LNCaP clone FGC (cell line): ENCODE results near the gene KLHL29.
A peak's percentile ranks its signal among the peaks of the same experiment; 100 is the strongest.

Source experiments
- DNase-seq: peaks from one replicate; pipeline ENCODE4 v3.0.0-alpha.2; 2011; ENCODE audit warnings: low read depth
- H3K4me3 ChIP-seq: 2 replicates; pipeline ENCODE4 v1.5.1; 2011; ENCODE audit warnings: mild to moderate bottlenecking, low read depth, low read length, control low read depth
- CTCF ChIP-seq: IDR thresholded peaks from 2 replicates; pipeline ENCODE4 v1.5.1; 2012; ENCODE audit warnings: mild to moderate bottlenecking; ENCODE audit not compliant: control insufficient read depth, insufficient read depth; ENCODE audit errors: extremely low read depth

The KLHL29 gene

GRCh38 chr2:23487735-23488492, 102.9 kb downstream of the KLHL29 start:
- no peak for DNase-seq
- TF ChIP-seq CTCF = no peak
- no peak overlapping the region for H3K4me3 ChIP-seq

GRCh38 chr2:23488584-23488983, 103.6 kb downstream of the KLHL29 start:
- TF ChIP-seq CTCF = no peak

GRCh38 chr2:23489471-23490322, 104.7 kb downstream of the KLHL29 start:
- TF ChIP-seq CTCF = no peak
- no peak for DNase-seq
- H3K4me3 ChIP-seq = no peak overlapping the region

More at GRCh38 chr2:23488584-23488983, 103.6 kb downstream of the KLHL29 start:
- H3K4me3 ChIP-seq = no peak overlapping the region
- DNase-seq = no peak

DNA sequence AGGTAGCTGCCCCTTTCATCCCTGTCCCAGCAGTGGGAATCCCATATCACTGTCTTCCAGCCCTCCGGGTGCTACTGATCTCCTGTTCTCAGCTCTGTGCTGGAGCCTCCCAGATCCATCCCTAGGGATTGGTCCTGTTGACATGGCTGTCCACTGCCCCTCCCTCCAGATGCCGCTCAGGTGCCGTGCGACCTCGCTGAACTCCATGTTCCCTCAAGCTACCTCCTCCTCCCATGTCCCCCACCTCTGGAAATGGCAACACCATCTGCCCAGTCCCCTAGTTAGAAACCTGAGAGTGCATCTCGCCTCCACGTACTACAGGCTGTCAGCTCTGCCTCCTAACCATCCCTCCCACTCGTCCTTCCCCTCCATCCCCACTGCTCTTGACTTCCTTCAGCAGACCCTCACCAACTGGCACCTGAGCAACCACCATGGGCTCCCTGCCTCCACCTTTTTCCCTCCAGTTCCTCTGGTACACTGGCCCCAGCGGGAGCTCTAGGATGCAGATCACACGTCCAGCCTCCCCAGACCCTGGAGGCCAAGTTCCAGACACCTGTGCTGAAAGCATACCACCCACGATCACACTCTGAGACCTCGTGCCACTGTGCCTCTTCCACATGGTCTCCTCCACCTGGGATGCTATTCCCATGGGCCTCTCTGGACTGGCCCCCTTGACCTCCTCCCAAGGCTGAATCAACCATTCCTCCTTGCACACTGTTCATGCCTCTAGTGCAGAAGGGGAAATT, 106.8 kb downstream of the KLHL29 start:
- no peak for DNase-seq
- H3K4me3 ChIP-seq = no peak overlapping the region
- no peak for TF ChIP-seq CTCF

DNA sequence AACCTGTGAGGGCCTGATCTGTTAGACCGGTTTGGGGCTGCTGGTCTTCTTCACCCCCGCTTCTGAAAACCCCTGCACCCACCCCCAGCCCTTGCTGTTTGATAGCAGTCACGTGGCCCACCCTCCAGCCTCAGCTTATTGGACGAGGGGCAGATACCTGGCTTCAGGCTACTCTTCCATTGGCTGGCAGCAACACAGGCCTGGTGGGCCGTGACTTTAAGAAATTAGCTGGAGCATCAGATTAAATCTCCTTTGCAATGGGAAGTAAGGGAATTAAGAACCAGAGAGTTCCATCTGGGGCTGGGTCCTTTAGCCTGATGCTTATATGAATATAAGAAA, 107.3 kb downstream of the KLHL29 start:
- TF ChIP-seq CTCF = no peak
- H3K4me3 ChIP-seq = no peak overlapping the region
- DNase-seq = no peak

GRCh38 chr2:23492921-23493320, 107.9 kb downstream of the KLHL29 start:
- DNase-seq = peak; percentile 27
- no peak for TF ChIP-seq CTCF
- H3K4me3 ChIP-seq = no peak overlapping the region
